Neural cell (in vitro differentiated cells): ENCODE results near the gene SGK2.

Experiments used
- POLR2AphosphoS5 ChIP-seq: IDR thresholded peaks from 2 replicates; pipeline ENCODE4 v1.6.1; 2012
- TF ChIP-seq, protein P1 (sequence below): fragments of 450-650 bp; IDR thresholded peaks from 2 replicates; pipeline ENCODE4 v1.5.1; 2014; ENCODE audit warnings: antibody characterized with exemption, mild to moderate bottlenecking, moderate library complexity; ENCODE audit not compliant: poor library complexity, severe bottlenecking

GRCh38 chr20:43528258-43528875 is 30.5 kb upstream of the SGK2 start:
- TF ChIP-seq, protein P1, sequence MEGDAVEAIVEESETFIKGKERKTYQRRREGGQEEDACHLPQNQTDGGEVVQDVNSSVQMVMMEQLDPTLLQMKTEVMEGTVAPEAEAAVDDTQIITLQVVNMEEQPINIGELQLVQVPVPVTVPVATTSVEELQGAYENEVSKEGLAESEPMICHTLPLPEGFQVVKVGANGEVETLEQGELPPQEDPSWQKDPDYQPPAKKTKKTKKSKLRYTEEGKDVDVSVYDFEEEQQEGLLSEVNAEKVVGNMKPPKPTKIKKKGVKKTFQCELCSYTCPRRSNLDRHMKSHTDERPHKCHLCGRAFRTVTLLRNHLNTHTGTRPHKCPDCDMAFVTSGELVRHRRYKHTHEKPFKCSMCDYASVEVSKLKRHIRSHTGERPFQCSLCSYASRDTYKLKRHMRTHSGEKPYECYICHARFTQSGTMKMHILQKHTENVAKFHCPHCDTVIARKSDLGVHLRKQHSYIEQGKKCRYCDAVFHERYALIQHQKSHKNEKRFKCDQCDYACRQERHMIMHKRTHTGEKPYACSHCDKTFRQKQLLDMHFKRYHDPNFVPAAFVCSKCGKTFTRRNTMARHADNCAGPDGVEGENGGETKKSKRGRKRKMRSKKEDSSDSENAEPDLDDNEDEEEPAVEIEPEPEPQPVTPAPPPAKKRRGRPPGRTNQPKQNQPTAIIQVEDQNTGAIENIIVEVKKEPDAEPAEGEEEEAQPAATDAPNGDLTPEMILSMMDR, result no peak
- no peak for TF ChIP-seq POLR2AphosphoS5
